Muscle of leg (tissue), 11 donors: Measurements from ENCODE around the gene LTBP1. TPM values are rescaled to one million over a fixed set of nuclear protein-coding genes. Genes with fewer than 3 reads are reported as not detected.
A peak's percentile ranks its signal among the peaks of the same experiment; 100 is the strongest.
"Not testable (repeated sequence)": the region's sequence is repeated elsewhere in the genome, so short reads cannot be mapped to it uniquely, and the experiment has no call there.

ENCODE experiments used
- DNase-seq: peaks from one replicate; pipeline ENCODE4 v3.0.0; 2013
- H3K27ac ChIP-seq: one replicate; pipeline ENCODE4 v1.5.1; 2013; ENCODE audit warnings: mild to moderate bottlenecking, low read length, control low read depth
- H3K27me3 ChIP-seq: one replicate; pipeline ENCODE4 v1.6.1; 2013; ENCODE audit warnings: low read length; ENCODE audit not compliant: control insufficient read depth, insufficient read depth
- H3K36me3 ChIP-seq: one replicate; pipeline ENCODE4 v1.6.1; 2013; ENCODE audit warnings: low read length; ENCODE audit not compliant: control insufficient read depth, insufficient read depth
- H3K4me1 ChIP-seq: one replicate; pipeline ENCODE4 v1.6.1; 2013; ENCODE audit warnings: low read length; ENCODE audit not compliant: control insufficient read depth, insufficient read depth
- H3K4me3 ChIP-seq: one replicate; pipeline ENCODE4 v1.5.1; 2013; ENCODE audit warnings: low read length, control low read depth
- H3K9me3 ChIP-seq: replicated peaks from 2 replicates; pipeline ENCODE4 v1.6.1; 2013; ENCODE audit warnings: low read depth, low read length; ENCODE audit not compliant: control insufficient read depth
- WGBS: methylation state at CpG from one replicate; pipeline ENCODE4 v1.1.5; 2013; ENCODE audit warnings: missing lambda C conversion rate; ENCODE audit not compliant: insufficient coverage; 5-methylcytosine and 5-hydroxymethylcytosine counted together
- polyA plus RNA-seq, 8 donors: library from polyadenylated mRNA; unstranded; fragments of 120-200 nt; gene quantifications; one replicate each; pipeline versions ENCODE4 v1.2.1 to v1.2.3, GENCODE V29; 2013; ENCODE audit warnings: inconsistent platforms in 1 of 8, low replicate concordance in 1 of 8; ENCODE audit not compliant: insufficient read length in 8 of 8, insufficient read depth in 1 of 8
- total RNA-seq: library from RNA; stranded (reverse); fragments of 120-200 nt; gene quantifications from one replicate; pipeline ENCODE4 v1.2.4, GENCODE V29; 2013

The LTBP1 gene
- total and polyA plus RNA-seq, 9 donors = 37.5 to 87.3 (median 57.9) TPM

- Histone ChIP-seq H3K9me3 (peaks cover 8% of the 10 kb centered on the region), H3K27ac (no peak overlapping the region), H3K27me3 (no peaks in the 10 kb centered on the region), H3K36me3 (peaks cover 12% of the 10 kb centered on the region), H3K4me1 (no peaks in the 10 kb centered on the region), H3K4me3 (no peak overlapping the region)
- no CpG with 5 or more reads among the region's 8 CpGs for WGBS
- no peak for DNase-seq
Measured at GRCh38 chr2:33354981-33355380, 408.2 kb downstream of the LTBP1 start.

GRCh38 chr2:33358878-33359277 is 412.1 kb downstream of the LTBP1 start:
- no peaks in the 10 kb centered on the region for H3K27me3 ChIP-seq
- H3K27ac ChIP-seq = no peak overlapping the region
- H3K9me3 ChIP-seq = peaks cover 8% of the 10 kb centered on the region
- no peak overlapping the region for H3K4me3 ChIP-seq
- DNase-seq = peak; percentile 66
- 65% methylated on average over 4 of the region's 6 CpGs for WGBS
- H3K36me3 ChIP-seq = peaks cover 10% of the 10 kb centered on the region
- no peaks in the 10 kb centered on the region for H3K4me1 ChIP-seq

- WGBS = 65% methylated on average over 2 of the region's 5 CpGs
- H3K27me3 ChIP-seq = no peaks in the 10 kb centered on the region
- H3K4me3 ChIP-seq = no peak overlapping the region
- peaks cover 3% of the 10 kb centered on the region for H3K4me1 ChIP-seq
- peak; percentile 39 for DNase-seq
- H3K9me3 ChIP-seq = no peaks in the 10 kb centered on the region
- H3K27ac ChIP-seq = no peak overlapping the region
- no peaks in the 10 kb centered on the region for H3K36me3 ChIP-seq
Measured at GRCh38 chr2:33363325-33364298, 416.9 kb downstream of the LTBP1 start.

- no peak overlapping the region for H3K27ac ChIP-seq
- no peak overlapping the region for H3K4me3 ChIP-seq
- peaks cover 3% of the 10 kb centered on the region for H3K4me1 ChIP-seq
- no peaks in the 10 kb centered on the region for H3K9me3 ChIP-seq
- H3K27me3 ChIP-seq = no peaks in the 10 kb centered on the region
- H3K36me3 ChIP-seq = no peaks in the 10 kb centered on the region
- 90% methylated on average over 2 of the region's 9 CpGs for WGBS
- DNase-seq = peak; percentile 35
Measured at GRCh38 chr2:33365264-33365970, 418.7 kb downstream of the LTBP1 start.

- DNase-seq = peak; percentile 87
- Histone ChIP-seq H3K27me3 (no peaks in the 10 kb centered on the region), H3K4me1 (peaks cover 3% of the 10 kb centered on the region), H3K9me3 (no peaks in the 10 kb centered on the region), H3K27ac (peak overlapping the region; percentile 66), H3K36me3 (peaks cover 4% of the 10 kb centered on the region), H3K4me3 (no peak overlapping the region)
- WGBS = 100% methylated on average over 1 of the region's 5 CpGs
Measured at GRCh38 chr2:33366473-33366872, 419.7 kb downstream of the LTBP1 start.

GRCh38 chr2:33368524-33368923 is 421.8 kb downstream of the LTBP1 start:
- H3K27ac ChIP-seq, DNase-seq, H3K4me1 ChIP-seq, H3K4me3 ChIP-seq, H3K9me3 ChIP-seq, H3K36me3 ChIP-seq, H3K27me3 ChIP-seq: not testable (repeated sequence)
- WGBS = no CpG with 5 or more reads among the region's 7 CpGs

- no peak overlapping the region for H3K4me3 ChIP-seq
- peak; percentile 72 for DNase-seq
- WGBS = 0% methylated on average over 1 of the region's 5 CpGs
- H3K9me3 ChIP-seq = no peaks in the 10 kb centered on the region
- peaks cover 3% of the 10 kb centered on the region for H3K4me1 ChIP-seq
- no peak overlapping the region for H3K27ac ChIP-seq
- peaks cover 4% of the 10 kb centered on the region for H3K36me3 ChIP-seq
- H3K27me3 ChIP-seq = no peaks in the 10 kb centered on the region
Measured at GRCh38 chr2:33369191-33369590, 422.4 kb downstream of the LTBP1 start.

- Histone ChIP-seq H3K27me3 (no peaks in the 10 kb centered on the region), H3K27ac (no peak overlapping the region), H3K36me3 (peaks cover 4% of the 10 kb centered on the region), H3K4me3 (no peak overlapping the region), H3K4me1 (peaks cover 5% of the 10 kb centered on the region), H3K9me3 (no peaks in the 10 kb centered on the region)
- 53% methylated on average over 5 of the region's 8 CpGs for WGBS
- peak; percentile 51 for DNase-seq
Measured at GRCh38 chr2:33370636-33371265, 424.0 kb downstream of the LTBP1 start.

GRCh38 chr2:33371304-33372090 is 424.7 kb downstream of the LTBP1 start:
- no peak overlapping the region for H3K27ac ChIP-seq
- peaks cover 4% of the 10 kb centered on the region for H3K36me3 ChIP-seq
- peaks cover 4% of the 10 kb centered on the region for H3K4me1 ChIP-seq
- no peaks in the 10 kb centered on the region for H3K9me3 ChIP-seq
- no CpG with 5 or more reads among the region's 8 CpGs for WGBS
- no peak for DNase-seq
- no peaks in the 10 kb centered on the region for H3K27me3 ChIP-seq
- H3K4me3 ChIP-seq = no peak overlapping the region
